ENCODE measurements around the gene CD247.
A peak's percentile ranks its signal among the peaks of the same experiment; 100 is the strongest.

DNA sequence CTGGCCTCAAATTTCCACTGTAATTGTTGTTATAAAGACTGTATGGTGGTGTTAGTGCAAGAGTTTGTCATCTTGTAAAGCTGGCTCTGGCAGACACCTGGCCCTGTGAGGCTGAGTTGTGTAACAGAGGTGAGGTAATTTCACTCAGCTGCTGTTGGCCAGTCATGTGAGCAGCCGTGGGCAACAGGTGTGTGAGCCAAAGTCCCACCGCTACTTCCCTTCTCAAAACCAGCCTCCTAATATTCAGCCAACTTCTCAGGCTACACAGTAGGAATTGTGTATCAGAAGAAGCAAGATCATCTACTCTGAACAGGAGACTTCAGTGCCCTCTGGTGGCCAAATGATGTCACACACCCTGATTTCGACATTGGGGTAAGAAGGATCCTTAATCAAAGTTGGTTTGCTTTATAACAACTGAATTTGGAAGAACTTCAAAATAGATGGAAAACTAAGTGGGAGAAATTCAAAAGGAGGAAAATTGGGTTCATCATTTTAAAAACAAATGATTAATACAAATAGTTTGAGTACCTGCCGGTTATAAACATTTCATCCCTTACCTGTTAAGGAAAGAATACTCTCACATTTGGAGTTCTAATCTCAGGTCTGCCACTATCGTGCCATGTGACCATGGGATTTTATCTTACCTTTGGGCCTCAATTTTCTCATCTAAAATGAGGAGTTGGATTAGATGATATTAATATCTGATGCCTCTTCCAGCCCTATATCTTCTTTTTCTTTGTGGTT is 37.8 kb upstream of the CD247 start:
- TF ChIP-seq CTCF (IDR thresholded peaks at IDR 0.05; ENCODE audit: low read length) (peak; percentile 98), EZH2 (optimal IDR thresholded peaks at IDR 0.05; ENCODE audit: low read depth, low read length) (no peak), EZH2phosphoT487 (IDR thresholded peaks at IDR 0.05; ENCODE audit: low read length) (no peak)
